HG02798 (cell line): Measurements from ENCODE around the gene DYNC1I1.
A peak's percentile ranks its signal among the peaks of the same experiment; 100 is the strongest.
"Not testable (repeated sequence)": the region's sequence is repeated elsewhere in the genome, so short reads cannot be mapped to it uniquely, and the experiment has no call there.

ENCODE experiments used
- ATAC-seq: cut with Tn5 transposase; IDR thresholded peaks from one replicate; pipeline ENCODE4 v1.9.1; 2021; ENCODE audit warnings: mild to moderate bottlenecking; ENCODE audit not compliant: unreplicated experiment, poor library complexity

DYNC1I1 gene

GRCh38 chr7:95901006-95901405, 128.7 kb downstream of the DYNC1I1 start:
- no peak for ATAC-seq

- ATAC-seq, result no peak
These were observed 131.7 kb downstream of the DYNC1I1 start for GRCh38 chr7:95904099-95904498.

GRCh38 chr7:95905167-95905566, 132.8 kb downstream of the DYNC1I1 start:
- no peak for ATAC-seq

- no peak for ATAC-seq
These were observed 134.5 kb downstream of the DYNC1I1 start for GRCh38 chr7:95906851-95907250.

GRCh38 chr7:95907337-95907736, 135.0 kb downstream of the DYNC1I1 start:
- ATAC-seq, result no peak

- ATAC-seq, result no peak
These were observed 136.1 kb downstream of the DYNC1I1 start for GRCh38 chr7:95908499-95908898.

- no peak for ATAC-seq
These were observed 138.0 kb downstream of the DYNC1I1 start for GRCh38 chr7:95910341-95910740.

- no peak for ATAC-seq
These were observed 143.4 kb downstream of the DYNC1I1 start for GRCh38 chr7:95915731-95916130.

GRCh38 chr7:95916573-95917297, 144.4 kb downstream of the DYNC1I1 start:
- peak; percentile 83 for ATAC-seq

- ATAC-seq, result no peak
These were observed 145.3 kb downstream of the DYNC1I1 start for GRCh38 chr7:95917634-95918033.

GRCh38 chr7:95919556-95919955, 147.2 kb downstream of the DYNC1I1 start:
- ATAC-seq, result no peak

- ATAC-seq, result no peak
These were observed 149.2 kb downstream of the DYNC1I1 start for GRCh38 chr7:95921543-95921942.

- no peak for ATAC-seq
These were observed 149.8 kb downstream of the DYNC1I1 start for GRCh38 chr7:95922191-95922590.

- no peak for ATAC-seq
These were observed 152.9 kb downstream of the DYNC1I1 start for GRCh38 chr7:95925236-95925635.

GRCh38 chr7:95925971-95926370, 153.6 kb downstream of the DYNC1I1 start:
- ATAC-seq, result no peak

GRCh38 chr7:95927756-95928155, 155.4 kb downstream of the DYNC1I1 start:
- no peak for ATAC-seq

- ATAC-seq, result no peak
These were observed 157.4 kb downstream of the DYNC1I1 start for GRCh38 chr7:95929710-95930280.

GRCh38 chr7:95931460-95932232, 159.3 kb downstream of the DYNC1I1 start:
- no peak for ATAC-seq

GRCh38 chr7:95933618-95934017, 161.3 kb downstream of the DYNC1I1 start:
- no peak for ATAC-seq

GRCh38 chr7:95944867-95945266, 172.5 kb downstream of the DYNC1I1 start:
- not testable (repeated sequence) for ATAC-seq

GRCh38 chr7:95950698-95951097, 178.3 kb downstream of the DYNC1I1 start:
- no peak for ATAC-seq
